ENCODE data around the gene LRFN5.

LRFN5 gene

DNA sequence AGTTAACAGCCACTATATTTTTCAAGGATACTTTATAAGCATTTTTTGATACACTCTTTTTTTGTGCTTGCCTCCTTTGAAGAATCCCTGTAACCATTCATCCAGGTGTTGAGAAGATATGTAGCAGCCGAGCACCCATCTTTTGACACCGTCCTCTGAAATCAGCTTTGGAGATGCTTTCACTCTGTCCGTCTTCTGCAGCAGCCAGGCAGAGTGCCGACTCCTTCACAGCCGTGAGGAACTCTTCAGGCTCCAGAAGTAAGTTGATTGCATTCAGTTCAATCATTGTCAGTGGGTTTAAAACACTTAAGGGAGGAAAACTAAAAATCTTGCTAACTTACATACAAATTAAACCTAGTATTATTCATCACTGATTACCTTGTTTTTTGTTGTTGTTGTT, 160.1 kb downstream of the LRFN5 start:
- FAIRE-seq = no peak
- DNase-seq (ENCODE audit: insufficient read length, low spot score) = no peak

DNA sequence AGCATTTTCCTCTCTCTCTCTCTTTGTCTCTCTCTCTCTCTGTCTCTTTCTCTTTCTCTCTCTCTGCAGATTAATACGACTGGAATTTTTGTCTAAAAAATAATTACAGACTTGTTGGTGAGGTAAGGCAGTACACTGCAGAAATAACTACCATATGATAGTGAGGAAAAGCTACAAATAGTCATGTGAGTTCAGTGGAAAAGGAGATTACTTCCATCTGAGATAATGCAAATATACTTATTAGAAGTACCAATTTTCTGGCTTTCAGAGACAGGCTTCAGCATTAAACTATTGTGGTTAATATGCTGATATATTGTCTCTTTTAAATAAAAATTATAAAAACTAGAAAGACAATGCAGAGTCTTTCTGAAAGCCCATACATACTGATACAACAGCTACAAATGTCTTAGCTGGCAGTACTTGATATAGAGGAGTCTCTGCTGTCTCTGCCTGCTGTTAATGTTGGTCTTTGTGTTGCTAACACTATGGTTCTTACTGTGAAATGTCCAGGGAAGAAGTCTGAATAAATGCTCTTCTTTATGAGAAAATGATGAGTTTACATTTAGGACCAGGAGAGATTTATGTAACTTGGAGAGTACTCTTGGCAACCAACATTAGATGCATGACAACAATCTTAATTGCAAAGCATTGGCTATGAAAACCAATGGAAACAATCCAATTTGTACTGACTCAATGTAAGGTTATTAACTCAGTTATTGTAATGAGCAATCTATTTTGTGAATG, 167.0 kb downstream of the LRFN5 start:
- FAIRE-seq (no peak), DNase-seq (ENCODE audit: insufficient read length, low spot score) (no peak)

DNA sequence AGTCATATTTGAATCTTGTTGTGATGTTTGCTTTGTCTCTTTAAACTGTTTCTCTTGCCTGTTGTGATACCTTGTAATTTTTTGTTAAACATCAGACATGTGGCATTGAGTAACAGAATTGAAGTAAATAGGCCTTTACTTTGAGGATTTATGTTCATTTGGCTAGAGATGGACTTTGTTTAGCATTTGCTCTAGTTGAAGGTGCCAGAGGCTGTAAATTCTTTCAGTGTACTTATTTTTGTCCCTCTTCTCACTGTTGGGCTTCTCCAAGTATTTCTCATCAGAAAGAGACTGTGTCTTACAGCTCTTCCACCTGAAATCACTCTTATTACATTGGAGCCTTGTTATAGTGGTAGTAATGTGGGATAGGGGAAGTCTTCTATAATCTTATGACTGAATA, 175.8 kb downstream of the LRFN5 start:
- DNase-seq (ENCODE audit: insufficient read length, low spot score) (no peak), FAIRE-seq (no peak)

DNA sequence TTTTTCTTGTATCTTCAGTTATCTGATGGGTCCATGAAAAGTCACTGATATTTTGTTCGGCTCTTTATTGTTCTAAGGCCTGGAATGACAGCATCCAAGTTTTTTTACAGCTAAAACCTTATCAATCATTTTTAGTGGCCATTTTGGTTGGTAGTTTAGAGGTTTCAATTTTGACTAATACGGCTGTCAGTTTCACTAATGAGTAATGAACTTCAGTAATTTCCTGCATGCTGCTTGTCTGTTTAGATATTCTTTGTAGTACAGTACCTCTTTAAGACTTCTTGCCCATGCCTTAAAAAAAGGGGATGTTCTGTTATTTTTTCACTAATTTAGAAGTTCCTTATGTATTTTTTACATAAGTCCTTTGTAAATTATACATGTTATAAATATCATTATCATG, 176.7 kb downstream of the LRFN5 start:
- no peak for DNase-seq (ENCODE audit: insufficient read length, low spot score)
- FAIRE-seq = no peak

DNA sequence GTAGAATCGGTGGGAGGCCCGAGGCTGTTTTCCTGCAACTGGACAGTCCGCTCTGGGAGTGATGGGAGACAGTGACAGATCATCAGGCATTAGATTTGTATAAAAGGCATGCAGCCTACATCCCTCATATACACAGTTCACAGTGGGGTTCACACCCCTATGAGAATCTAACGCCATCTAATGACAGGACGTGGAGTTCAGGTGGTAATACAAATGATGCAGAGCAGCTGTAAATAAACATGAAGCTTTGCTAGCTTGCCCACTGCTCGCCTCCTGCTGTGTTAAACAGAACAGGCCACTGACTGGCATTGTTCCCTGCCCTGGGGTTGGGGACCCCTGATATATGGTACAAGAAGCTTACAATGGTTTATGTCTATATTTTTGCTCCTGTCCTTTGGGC, 179.0 kb downstream of the LRFN5 start:
- FAIRE-seq (no peak), DNase-seq (ENCODE audit: insufficient read length, low spot score) (no peak)

DNA sequence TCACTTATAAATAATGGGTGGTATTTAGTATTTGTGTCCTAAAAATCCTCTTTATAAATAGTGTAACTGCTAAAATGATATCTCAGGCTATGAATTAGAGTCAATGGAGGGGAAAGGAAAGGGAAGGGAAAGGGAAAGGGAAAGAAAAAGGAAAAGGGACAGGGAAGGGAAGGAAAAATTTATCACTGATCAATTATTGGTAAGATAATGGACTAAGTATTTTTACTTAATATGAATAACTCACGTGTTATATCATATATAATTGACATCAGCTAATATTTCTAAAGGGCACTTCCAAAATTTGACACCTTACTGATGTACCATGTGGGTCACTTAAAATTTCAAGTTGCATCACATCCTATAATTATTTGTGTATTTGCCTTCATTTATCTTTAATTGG, 193.1 kb downstream of the LRFN5 start:
- DNase-seq (ENCODE audit: insufficient read length, low spot score) = no peak
- no peak for FAIRE-seq

DNA sequence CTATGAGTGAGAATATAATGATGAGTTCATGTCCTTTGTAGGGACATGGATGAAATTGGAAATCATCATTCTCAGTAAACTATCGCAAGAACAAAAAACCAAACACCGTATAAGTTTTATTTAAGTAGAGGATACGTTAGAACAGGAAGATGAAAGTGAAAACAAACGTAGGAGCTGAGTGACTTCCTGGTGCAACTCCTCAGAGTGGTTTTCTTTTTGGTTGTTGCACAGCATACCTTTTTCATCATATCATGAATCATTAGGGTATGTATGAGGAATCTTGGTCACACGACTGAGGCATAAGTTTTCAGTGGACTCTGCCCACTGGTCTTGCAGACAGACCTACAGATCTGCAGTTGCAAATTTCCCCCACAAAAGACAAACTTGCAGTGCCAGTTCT, 199.0 kb downstream of the LRFN5 start:
- no peak for FAIRE-seq
- DNase-seq (ENCODE audit: insufficient read length, low spot score) = no peak

DNA sequence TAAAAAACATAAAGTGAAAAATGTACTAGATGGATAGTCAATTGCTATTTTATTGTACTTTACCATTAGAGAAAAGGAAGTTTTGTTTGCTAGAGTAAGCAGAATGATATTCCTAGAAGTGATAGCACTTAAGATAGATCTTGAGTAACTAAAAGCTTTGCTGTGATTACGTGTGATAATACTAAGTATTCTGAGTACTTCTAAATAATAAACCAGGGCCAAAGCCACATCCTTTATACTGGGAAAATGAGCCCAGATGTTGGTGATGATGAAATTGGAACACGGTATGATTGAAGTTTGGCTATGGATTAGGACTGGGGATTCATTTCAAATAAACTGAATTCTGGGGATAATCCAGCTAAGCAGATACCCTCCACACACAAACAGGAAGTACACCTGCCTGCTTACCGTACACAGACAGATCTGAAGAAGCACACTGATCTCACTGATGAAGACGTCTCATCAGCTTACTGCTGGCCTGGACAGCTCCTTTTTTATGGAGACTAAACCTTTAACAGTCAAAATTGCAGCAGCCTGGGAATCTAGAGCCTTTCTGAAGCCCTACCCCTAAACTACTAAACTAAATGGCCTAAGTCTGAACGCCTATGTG, 199.8 kb downstream of the LRFN5 start:
- DNase-seq (ENCODE audit: insufficient read length, low spot score) = no peak
- no peak for FAIRE-seq

DNA sequence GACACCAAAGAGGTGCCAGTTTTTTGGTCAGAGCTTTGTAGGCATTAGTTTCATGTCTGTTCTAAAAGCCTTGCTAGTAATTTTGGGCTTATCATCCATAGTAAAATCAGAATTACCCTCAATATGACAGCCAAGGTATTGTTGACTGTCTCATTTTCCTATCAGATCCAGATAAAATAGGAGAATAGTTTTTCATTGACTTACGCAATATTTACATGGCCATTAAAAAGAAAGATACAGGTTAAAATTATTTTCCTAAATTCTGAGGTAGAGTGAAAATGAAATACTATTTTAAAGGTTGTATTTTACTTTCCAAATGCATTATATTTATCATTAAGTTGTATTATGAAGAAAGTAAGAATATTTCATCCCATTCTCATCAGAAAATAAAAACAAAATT, 203.7 kb downstream of the LRFN5 start:
- no peak for DNase-seq (ENCODE audit: insufficient read length, low spot score)
- FAIRE-seq = no peak

DNA sequence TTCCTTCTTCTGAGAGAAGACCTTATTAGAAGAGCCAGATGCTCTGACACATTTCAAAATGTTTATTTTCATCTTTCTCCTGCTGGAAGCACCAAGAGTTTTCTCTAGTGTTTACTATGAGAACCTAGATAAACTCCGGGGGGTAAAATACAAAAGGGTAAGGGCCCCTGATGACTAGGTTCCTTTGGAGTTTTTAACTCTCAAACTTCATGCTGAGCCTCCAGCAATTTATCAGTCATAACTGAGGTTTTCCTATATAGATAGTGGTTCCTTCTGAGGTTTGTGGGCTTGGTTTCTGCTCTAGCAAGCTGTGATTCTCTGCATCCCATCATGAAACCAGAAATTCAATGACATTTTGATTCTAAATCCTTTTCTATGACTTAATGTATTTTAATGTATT, 210.9 kb downstream of the LRFN5 start:
- FAIRE-seq (no peak), DNase-seq (ENCODE audit: insufficient read length, low spot score) (no peak)

DNA sequence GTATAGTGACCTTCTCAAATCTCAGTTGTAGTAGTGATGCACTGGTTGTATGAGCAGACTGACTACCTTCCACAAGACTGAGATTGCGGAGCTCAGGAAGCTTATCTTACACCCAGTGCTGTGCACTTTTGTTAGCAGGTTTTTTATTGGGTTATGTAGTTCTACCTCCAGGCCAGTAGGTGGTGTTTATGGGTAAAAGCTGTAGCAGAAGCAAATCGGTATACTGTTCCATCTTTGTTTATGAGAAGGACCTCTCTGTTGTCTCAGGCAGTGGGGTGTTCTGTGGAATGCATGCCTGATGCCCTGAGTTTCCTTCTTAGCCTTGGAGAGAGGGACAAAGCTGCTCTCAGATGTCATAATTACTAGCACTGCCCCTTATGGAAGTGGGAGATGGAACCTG, 217.8 kb downstream of the LRFN5 start:
- DNase-seq (ENCODE audit: insufficient read length, low spot score) = no peak
- no peak for FAIRE-seq

DNA sequence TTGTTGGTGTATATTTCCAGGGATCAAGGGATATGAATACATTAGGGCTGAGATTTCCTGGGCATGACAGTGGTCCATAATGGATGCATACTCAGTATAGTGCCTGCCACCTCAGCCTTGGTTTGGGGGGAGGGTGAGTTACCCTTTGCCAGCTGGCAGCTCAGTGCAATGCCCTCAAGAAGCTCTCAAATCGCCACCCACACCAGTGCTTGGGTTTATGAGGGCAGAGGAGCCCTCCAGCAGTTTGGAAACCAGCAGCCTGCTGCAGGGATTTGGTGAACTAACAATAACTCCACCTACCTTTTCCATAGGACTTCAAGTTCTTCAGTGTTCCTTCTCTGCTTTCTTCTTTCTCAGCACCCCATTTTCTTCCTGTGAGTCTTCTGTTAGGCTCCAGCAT, 218.9 kb downstream of the LRFN5 start:
- no peak for DNase-seq (ENCODE audit: insufficient read length, low spot score)
- FAIRE-seq = no peak

DNA sequence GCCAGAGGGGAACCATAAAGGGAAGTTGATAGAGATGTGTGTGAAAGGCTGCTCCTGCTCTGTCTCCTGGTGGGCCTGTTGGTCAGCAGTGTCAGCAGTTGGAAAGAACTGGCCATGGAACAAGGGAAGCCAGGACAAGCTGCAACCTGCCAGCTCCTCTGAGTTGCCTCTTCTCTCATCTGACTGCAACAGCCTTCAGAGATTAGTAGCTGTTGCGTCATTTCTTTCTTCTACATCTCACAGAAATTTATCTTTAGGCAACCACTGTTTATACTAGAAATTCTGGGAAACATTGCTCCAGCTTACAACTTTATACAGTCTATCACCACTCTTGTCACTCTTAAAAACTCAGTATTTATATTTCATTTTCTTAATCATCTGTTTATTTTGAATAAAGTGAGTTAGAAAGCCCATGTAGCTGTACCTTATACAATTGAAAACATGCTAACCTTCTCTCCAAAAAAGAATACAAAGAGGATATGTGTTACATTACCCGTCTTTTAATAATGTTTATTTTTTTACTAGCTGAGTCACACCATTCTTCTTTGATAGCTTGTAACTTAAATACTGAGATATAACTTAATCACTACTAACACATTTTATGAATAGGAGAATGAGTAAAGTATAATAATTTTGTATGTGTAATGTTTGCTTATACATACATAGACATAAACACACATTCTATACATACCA, 224.2 kb downstream of the LRFN5 start:
- peak; percentile 1 for DNase-seq (ENCODE audit: insufficient read length, low spot score)
- no peak for FAIRE-seq

DNA sequence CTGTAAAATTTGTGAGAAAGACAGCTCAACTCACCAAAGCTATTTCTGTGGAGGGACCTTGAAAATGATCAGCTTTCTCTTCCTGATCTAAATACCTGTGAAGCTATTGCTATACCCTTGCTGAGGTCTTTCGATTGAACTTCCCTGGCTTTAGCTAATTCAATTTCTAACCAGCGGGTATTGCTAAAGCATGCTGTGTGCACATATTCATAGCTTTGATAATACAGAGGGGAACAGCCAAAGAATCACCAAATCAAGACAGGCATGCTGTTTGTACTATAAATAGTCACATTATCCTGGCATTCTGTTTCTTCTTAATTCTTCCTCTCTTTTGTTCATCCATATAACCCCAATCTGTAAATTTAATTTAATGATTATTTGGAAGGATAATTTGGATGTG, 233.0 kb downstream of the LRFN5 start:
- FAIRE-seq (no peak), DNase-seq (ENCODE audit: insufficient read length, low spot score) (no peak)

DNA sequence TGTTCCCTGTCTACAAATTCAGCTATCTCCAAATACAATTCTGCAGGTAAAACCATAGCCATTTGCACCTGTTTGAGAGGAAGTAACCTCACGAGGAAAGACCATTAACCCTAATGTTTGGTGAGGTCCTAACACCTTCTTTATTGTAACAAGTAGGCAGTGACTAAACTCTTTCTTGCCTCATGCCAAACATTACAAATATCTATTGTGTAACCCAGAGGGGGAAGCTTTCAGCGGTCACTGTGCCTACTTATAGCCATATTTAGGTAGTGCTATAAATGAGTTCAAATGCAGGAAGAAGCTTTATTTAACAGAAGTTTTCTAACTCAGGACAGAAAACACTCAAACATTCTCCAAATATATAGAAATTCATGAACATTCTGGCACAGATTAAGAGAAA, 252.7 kb downstream of the LRFN5 start:
- DNase-seq (ENCODE audit: insufficient read length, low spot score) = no peak
- FAIRE-seq = no peak

DNA sequence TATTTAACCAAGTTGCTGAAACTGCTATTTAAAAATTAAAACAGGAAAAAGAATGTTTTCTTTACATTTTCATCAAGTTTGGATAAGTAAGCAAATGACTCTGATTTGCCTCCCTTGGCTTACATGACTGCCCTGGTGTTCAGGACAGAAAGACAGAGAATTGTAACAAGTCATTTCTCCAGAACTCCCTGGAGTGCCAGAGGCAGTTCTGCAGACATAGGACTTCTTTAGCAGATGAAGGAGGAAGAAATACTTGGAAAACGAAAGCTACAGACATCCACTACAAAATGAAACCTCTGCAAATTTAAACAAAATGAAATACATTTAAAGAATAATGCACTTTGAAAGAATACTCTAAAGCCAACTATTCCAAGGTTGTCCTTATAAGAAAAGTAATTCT, 253.9 kb downstream of the LRFN5 start:
- DNase-seq (ENCODE audit: insufficient read length, low spot score) (no peak), FAIRE-seq (no peak)

DNA sequence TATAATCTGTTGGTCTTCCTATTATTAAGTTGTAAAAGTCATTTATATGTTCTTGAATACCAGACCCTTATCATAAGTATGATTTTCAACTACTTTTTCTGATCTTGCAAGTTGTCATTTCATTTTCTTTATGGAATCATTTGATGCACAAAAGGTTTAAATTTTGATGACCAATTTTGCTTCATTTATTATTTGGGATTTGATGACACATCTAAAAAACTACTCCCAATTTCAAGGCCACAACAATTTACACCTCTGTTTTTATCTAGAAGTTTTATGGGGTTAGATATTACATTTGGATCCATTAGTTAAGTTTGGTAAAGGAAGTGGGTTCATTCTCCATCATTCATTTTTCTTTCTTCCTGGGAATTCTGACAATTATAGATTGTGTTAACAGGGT, 259.2 kb downstream of the LRFN5 start:
- FAIRE-seq = no peak
- no peak for DNase-seq (ENCODE audit: insufficient read length, low spot score)

DNA sequence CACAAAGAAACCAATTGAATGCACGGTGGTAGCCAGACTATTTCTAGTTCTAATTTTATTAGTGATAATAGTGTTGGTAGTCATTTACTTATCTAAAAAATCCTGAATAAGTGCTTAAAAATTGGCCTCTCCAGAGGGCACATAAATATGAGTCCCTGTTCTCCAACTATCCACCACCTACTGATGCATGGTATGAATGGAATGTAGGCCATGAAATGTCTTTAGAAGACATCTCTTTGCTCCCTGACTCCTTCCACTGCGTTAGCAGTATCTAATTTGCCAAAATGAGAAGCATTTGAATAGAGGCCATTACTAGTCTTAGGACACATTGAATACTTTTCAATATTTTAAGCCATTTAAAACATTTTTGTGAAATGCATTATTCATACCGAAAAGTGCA, 261.7 kb downstream of the LRFN5 start:
- DNase-seq (ENCODE audit: insufficient read length, low spot score) = no peak
- FAIRE-seq = no peak

DNA sequence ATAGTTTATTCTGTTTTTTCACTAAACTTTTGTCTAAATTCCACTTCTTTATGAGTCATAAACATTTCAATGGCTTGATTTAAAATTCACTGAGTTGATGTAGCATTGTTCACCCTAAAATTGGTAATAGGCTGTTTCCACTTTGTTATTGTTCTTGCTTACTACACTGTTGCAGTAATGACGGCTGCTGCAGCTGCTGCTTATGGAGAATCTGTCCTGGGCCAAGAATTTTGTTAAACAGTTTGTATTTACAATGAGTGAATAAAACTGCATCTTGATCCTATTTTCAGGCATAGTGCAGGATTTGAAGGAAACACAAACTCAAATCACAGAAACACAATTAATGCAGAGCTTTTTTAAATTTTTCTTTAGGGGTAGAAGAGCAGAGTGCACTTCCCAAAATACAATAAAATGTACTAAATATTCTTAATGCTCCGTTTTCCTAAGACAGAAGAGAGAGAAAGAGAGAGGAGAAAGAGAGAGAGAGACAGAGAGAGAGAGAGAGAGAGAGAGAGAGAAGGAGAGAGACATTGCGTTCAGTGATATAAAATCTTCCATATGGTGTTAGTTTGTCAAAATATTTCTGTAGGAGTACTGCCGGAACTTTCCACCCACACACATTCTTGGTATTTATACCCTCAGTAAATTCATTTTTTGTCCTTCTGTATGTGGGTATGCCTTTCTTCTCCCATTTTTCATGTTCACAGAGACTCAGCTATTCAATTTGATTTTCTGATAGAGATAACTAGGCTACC, 266.4 kb downstream of the LRFN5 start:
- FAIRE-seq (no peak), DNase-seq (ENCODE audit: insufficient read length, low spot score) (no peak)

DNA sequence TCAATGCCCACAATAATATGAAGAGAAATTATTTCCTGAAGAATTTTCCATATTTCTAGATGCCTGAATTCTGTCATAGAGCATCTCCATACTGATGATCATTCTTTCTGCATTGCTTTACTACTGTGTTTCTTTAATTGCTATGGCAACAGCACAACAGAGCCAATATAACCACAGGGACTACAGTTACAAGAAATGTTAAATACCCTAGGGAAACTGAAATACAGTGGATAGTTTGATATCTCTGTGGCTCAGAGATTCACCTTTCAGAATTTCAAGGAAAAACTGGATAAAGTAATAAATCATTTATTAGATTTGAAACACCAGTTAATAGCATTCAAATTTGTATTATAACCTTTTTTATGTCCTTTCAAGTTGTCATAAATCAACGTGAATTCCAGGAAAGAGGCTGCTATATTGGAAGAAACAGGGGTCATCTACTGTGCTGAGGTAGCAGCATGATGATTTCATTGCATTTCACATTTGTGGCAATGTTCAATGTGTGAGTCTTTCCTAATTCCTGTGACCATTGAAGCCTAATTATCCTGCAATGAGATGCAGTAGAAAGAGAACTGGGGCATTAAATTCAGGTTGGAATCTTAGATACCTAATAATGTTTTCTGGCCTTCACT, 267.1 kb downstream of the LRFN5 start:
- FAIRE-seq (no peak), DNase-seq (ENCODE audit: insufficient read length, low spot score) (no peak)

DNA sequence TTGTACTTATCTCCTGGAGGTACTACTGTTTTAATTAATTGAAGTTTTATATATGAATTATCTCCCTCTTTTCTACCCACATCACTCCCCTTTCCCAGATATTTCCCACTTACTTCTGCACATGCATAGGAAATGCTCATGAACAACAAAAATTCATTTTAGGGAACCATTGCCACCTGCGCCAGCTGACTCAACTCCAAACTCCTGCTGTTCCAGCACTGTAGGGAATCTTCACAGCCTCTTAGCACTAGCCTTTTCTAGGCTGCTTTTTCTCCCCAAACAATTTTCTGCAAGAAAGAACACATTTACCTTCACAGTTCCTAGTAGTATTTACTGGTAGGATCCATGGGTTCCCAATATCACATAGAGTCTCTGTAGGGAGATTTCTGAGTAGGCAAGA, 268.4 kb downstream of the LRFN5 start:
- no peak for DNase-seq (ENCODE audit: insufficient read length, low spot score)

More for the DNA sequence above, 268.4 kb downstream of the LRFN5 start:
- FAIRE-seq = no peak

All from HTR-8/SVneo (cell line).